Measurements from ENCODE around the gene INPP5A.
"Not testable (repeated sequence)": the region's sequence is repeated elsewhere in the genome, so short reads cannot be mapped to it uniquely, and the experiment has no call there.

INPP5A gene

DNA sequence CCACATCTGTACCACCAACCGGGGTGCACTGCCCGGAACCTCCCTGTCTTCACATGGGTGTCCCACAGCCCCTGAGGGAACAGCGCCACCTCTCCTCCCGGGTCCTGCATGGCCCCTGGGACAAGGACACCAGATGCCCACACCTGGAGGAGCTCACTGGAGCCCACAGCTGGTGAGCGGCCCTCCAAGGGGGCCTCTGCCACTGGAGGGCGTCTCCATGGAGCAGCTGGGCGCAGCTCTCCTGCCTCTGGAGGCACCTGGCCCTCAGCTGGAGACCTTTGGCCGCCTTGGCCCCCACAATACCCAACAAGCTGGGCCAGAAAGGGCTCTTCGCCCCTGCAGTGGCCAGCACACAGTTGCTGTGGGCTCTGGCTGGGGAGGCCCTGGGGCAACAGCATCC lies 255.6 kb downstream of the INPP5A start:
- H3K9ac ChIP-seq (ENCODE audit: low read depth, low read length, poor library complexity, severe bottlenecking) = no peak overlapping the region
- H3K4me1 ChIP-seq (ENCODE audit: insufficient read depth, low read length, poor library complexity, severe bottlenecking) = no peaks in the 10 kb centered on the region
- no peaks in the 10 kb centered on the region for H3K79me2 ChIP-seq (ENCODE audit: insufficient read depth, low read length)
- H4K20me1 ChIP-seq (ENCODE audit: insufficient read depth, low read length, poor library complexity, severe bottlenecking) = no peaks in the 10 kb centered on the region
- no peaks in the 10 kb centered on the region for H3F3A ChIP-seq (ENCODE audit: low read depth)
- TF ChIP-seq CTCF (conservative IDR thresholded peaks at IDR 0.05; ENCODE audit: low read length) = no peak
- TF ChIP-seq EZH2phosphoT487 (IDR thresholded peaks at IDR 0.05; ENCODE audit: borderline replicate concordance) = no peak
- H3K9me3 ChIP-seq (ENCODE audit: insufficient read depth, low read depth, low read length) = no peaks in the 10 kb centered on the region
- H2AFZ ChIP-seq (ENCODE audit: low read length) = no peak overlapping the region
- no peaks in the 10 kb centered on the region for H3K27me3 ChIP-seq (ENCODE audit: insufficient read depth, low read length, poor library complexity, severe bottlenecking)
- no peak overlapping the region for H3K4me2 ChIP-seq (ENCODE audit: low read depth, low read length, poor library complexity, severe bottlenecking)
- H3K4me3 ChIP-seq (ENCODE audit: low read length, poor library complexity, severe bottlenecking) = no peak overlapping the region
- H3K9me2 ChIP-seq (replicated peaks; ENCODE audit: low read depth, low read length) = no peaks in the 10 kb centered on the region
- H3K36me3 ChIP-seq (ENCODE audit: insufficient read depth, low read length) = no peaks in the 10 kb centered on the region

DNA sequence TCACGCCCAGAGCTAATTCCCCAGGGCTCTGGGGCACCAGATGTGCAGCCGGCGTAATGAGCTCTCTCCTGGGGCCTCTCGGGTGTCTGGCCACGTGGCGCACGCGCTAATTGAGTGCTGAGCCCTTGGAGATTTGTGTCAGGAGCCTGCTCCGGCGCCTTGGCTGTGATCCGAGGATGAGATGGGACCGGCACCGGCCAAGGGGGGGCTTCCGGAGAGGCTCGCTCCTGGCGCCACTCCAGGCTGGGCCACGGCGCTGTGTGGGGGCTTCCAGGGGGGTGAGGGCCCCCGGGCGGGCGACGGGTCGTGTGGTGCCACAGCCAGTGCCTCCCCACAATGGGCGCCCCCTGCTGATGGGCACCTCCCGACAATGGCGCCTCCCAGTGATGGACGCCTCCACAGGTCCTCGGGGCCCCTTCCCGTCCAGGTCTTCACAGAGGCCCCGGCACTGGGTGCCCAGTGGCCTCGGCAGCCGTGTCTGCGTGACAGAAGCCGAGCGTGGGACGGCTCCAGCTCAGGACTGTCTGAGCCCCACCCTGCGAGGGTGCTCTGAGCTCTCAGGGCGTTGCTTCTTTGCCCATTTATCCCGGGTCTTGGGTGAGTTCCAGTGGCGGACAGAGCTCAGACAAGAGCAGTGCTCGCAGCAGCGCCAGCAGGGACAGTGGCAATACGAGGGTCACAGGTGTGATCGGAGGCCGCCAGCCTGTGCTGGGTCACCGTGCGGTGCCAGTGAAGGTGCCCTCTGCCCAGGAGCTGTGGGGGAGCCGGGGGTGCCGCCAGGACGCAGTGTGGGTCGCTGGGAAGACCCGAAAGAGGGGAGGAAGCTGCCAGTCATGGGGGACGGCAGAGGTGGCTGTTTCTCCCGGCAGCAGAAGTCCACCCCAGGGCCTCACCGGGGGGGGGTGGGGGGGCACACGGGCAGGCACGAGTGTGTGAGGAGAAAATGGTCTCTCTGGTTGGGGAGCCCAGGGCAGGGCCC lies 256.6 kb downstream of the INPP5A start:
- Histone ChIP-seq H4K20me1 (ENCODE audit: insufficient read depth, low read length, poor library complexity, severe bottlenecking) (no peaks in the 10 kb centered on the region), H3K36me3 (ENCODE audit: insufficient read depth, low read length) (no peaks in the 10 kb centered on the region), H3K9me2 (replicated peaks; ENCODE audit: low read depth, low read length) (no peaks in the 10 kb centered on the region), H3K79me2 (ENCODE audit: insufficient read depth, low read length) (no peaks in the 10 kb centered on the region), H3K4me2 (ENCODE audit: low read depth, low read length, poor library complexity, severe bottlenecking) (no peak overlapping the region), H3K9me3 (ENCODE audit: insufficient read depth, low read depth, low read length) (no peaks in the 10 kb centered on the region), H3K27me3 (ENCODE audit: insufficient read depth, low read length, poor library complexity, severe bottlenecking) (no peaks in the 10 kb centered on the region), H2AFZ (ENCODE audit: low read length) (no peak overlapping the region), H3K4me1 (ENCODE audit: insufficient read depth, low read length, poor library complexity, severe bottlenecking) (no peaks in the 10 kb centered on the region), H3K9ac (ENCODE audit: low read depth, low read length, poor library complexity, severe bottlenecking) (no peak overlapping the region), H3K4me3 (ENCODE audit: low read length, poor library complexity, severe bottlenecking) (no peak overlapping the region), H3F3A (ENCODE audit: low read depth) (no peaks in the 10 kb centered on the region)
- TF ChIP-seq CTCF (conservative IDR thresholded peaks at IDR 0.05; ENCODE audit: low read length) (no peak), EZH2phosphoT487 (IDR thresholded peaks at IDR 0.05; ENCODE audit: borderline replicate concordance) (no peak)

DNA sequence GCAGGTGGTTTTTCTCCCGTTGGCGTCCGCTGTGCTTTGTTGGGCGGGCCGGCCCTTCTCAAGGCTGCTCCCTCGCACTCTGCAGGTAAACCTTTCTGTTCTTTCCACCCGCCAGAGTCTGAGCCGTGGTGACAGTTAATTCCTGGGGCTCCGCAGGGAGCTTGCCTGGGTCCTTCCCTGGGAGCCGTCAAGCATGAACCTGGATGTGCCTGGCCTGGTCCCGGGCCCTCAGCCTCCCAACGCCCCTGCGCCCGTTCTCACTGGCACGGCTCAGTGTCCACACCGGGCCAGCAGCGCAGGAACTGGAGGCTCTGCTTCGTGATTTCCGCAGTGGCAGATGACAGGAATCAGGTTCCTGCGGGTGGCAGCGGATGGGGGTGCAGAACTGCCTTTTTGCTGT lies 259.3 kb downstream of the INPP5A start:
- Histone ChIP-seq H3K4me2 (ENCODE audit: low read depth, low read length, poor library complexity, severe bottlenecking) (no peak overlapping the region), H3K36me3 (ENCODE audit: insufficient read depth, low read length) (no peaks in the 10 kb centered on the region), H3F3A (ENCODE audit: low read depth) (no peaks in the 10 kb centered on the region), H3K27me3 (ENCODE audit: insufficient read depth, low read length, poor library complexity, severe bottlenecking) (no peaks in the 10 kb centered on the region), H3K4me3 (ENCODE audit: low read length, poor library complexity, severe bottlenecking) (no peak overlapping the region), H4K20me1 (ENCODE audit: insufficient read depth, low read length, poor library complexity, severe bottlenecking) (no peaks in the 10 kb centered on the region), H3K9me2 (replicated peaks; ENCODE audit: low read depth, low read length) (no peaks in the 10 kb centered on the region), H3K9me3 (ENCODE audit: insufficient read depth, low read depth, low read length) (no peaks in the 10 kb centered on the region), H3K79me2 (ENCODE audit: insufficient read depth, low read length) (no peaks in the 10 kb centered on the region), H3K9ac (ENCODE audit: low read depth, low read length, poor library complexity, severe bottlenecking) (no peak overlapping the region), H2AFZ (ENCODE audit: low read length) (no peak overlapping the region), H3K4me1 (ENCODE audit: insufficient read depth, low read length, poor library complexity, severe bottlenecking) (no peaks in the 10 kb centered on the region)
- TF ChIP-seq CTCF (conservative IDR thresholded peaks at IDR 0.05; ENCODE audit: low read length) (no peak), EZH2phosphoT487 (IDR thresholded peaks at IDR 0.05; ENCODE audit: borderline replicate concordance) (no peak)

DNA sequence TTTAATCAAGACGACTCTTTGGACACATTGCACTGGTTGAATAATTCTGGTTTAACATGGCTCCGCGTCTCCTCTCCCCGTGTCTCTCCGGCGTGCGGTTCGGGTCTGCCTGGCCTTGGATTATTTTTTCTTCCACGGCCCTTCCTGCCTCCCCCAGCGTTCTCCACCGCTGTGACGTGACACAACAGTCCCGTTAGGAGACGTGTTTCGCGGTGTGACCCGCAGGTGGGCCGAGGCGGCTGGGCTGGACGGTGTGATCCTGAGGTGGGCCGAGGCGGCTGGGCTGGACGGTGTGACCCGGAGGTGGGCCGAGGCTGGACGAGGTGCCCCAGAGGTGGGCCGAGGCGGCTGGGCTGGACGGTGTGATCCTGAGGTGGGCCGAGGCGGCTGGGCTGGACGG lies 260.4 kb downstream of the INPP5A start:
- H3K79me2 ChIP-seq (ENCODE audit: insufficient read depth, low read length); H3K9me2 ChIP-seq (replicated peaks; ENCODE audit: low read depth, low read length); H3K9ac ChIP-seq (ENCODE audit: low read depth, low read length, poor library complexity, severe bottlenecking); H2AFZ ChIP-seq (ENCODE audit: low read length); H3K27me3 ChIP-seq (ENCODE audit: insufficient read depth, low read length, poor library complexity, severe bottlenecking); H3K9me3 ChIP-seq (ENCODE audit: insufficient read depth, low read depth, low read length); H3K4me3 ChIP-seq (ENCODE audit: low read length, poor library complexity, severe bottlenecking); H3F3A ChIP-seq (ENCODE audit: low read depth); H3K36me3 ChIP-seq (ENCODE audit: insufficient read depth, low read length); H4K20me1 ChIP-seq (ENCODE audit: insufficient read depth, low read length, poor library complexity, severe bottlenecking); H3K4me2 ChIP-seq (ENCODE audit: low read depth, low read length, poor library complexity, severe bottlenecking); H3K4me1 ChIP-seq (ENCODE audit: insufficient read depth, low read length, poor library complexity, severe bottlenecking): not testable (repeated sequence)

Data from Loucy (cell line).